KG1 (cell line): Measurements from ENCODE around the gene FAM163B.
"Not testable (repeated sequence)": the region's sequence is repeated elsewhere in the genome, so short reads cannot be mapped to it uniquely, and the experiment has no call there.

Experiments used
- DNase-seq: peaks from one replicate; lab custom pipeline; 2025; lab: John Stamatoyannopoulos, UW

Gene FAM163B

GRCh38 chr9:133639613-133640012 is 30.4 kb upstream of the FAM163B start:
- no peak for DNase-seq

DNA sequence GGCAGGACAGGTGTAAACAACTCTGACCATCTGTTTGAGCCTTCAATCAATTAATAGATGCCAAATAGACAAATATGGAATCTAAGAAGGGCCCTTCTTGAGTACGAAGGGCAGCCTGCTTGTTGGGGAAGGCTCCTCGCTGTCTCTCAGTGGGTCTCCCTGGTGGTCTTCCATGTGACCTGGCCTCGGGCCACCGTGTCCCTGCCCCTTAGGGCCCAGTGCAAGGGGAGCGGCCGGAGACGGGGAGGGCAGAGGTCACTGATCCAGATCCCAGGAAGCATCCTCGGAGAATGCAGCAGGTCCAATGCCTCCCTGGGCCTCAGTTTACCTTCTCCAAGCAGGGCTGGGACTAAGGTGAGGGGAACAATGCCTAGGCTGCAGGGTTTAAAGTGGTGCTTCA is 29.5 kb upstream of the FAM163B start:
- no peak for DNase-seq

DNA sequence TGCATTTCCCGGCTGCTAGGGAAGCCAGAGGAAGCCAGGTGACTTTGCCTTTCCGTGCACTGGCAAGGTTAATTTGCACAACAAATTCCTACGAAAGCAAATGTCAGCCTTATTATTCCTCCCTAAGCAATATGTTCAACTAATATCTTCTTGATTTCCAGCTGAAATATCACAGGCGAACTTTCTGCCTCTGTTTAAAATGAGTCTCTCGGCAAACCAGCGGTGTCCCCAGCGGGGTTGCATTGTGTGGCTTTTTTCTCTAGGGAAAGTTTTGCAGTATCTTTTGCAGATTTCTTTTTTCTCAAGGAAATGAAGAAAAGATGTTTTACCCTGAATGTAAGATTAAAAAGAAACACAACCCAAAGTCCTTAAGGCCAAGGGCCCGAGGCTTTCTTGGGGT is 28.9 kb upstream of the FAM163B start:
- no peak for DNase-seq

- no peak for DNase-seq
Observed at GRCh38 chr9:133637451-133638055, 28.4 kb upstream of the FAM163B start.

GRCh38 chr9:133636902-133637301 is 27.7 kb upstream of the FAM163B start:
- DNase-seq: no peak

GRCh38 chr9:133635533-133636531 is 26.6 kb upstream of the FAM163B start, which contains the start of gene DBH:
Gene DBH (plus strand): TSS chr9:133636363. CDS start chr9:133636372, 9 bp downstream.
- no peak for DNase-seq

DNA sequence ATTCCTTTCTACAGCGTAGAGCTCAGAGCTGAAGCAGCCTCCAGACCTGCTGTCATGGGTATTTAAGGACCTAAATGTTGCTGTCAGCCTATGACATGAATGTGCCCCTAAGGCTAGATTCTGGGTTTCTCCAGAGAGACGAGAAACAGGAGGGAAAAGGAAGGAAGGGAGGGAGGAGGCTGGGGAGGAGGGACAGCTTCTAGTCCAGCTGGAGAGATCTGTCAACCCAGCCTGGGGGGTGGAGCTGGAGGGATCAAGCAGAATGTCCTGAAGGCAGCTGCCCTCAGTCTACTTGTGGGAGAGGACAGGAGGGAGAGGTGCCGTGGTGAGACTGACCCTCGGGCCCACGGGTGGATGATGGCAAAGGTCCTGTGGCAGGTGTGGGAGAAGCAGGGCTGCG is 25.9 kb upstream of the FAM163B start:
- DNase-seq: no peak

GRCh38 chr9:133634081-133634691 is 25.0 kb upstream of the FAM163B start:
- DNase-seq: no peak

- DNase-seq: no peak
Observed at GRCh38 chr9:133633681-133634080, 24.5 kb upstream of the FAM163B start.

DNA sequence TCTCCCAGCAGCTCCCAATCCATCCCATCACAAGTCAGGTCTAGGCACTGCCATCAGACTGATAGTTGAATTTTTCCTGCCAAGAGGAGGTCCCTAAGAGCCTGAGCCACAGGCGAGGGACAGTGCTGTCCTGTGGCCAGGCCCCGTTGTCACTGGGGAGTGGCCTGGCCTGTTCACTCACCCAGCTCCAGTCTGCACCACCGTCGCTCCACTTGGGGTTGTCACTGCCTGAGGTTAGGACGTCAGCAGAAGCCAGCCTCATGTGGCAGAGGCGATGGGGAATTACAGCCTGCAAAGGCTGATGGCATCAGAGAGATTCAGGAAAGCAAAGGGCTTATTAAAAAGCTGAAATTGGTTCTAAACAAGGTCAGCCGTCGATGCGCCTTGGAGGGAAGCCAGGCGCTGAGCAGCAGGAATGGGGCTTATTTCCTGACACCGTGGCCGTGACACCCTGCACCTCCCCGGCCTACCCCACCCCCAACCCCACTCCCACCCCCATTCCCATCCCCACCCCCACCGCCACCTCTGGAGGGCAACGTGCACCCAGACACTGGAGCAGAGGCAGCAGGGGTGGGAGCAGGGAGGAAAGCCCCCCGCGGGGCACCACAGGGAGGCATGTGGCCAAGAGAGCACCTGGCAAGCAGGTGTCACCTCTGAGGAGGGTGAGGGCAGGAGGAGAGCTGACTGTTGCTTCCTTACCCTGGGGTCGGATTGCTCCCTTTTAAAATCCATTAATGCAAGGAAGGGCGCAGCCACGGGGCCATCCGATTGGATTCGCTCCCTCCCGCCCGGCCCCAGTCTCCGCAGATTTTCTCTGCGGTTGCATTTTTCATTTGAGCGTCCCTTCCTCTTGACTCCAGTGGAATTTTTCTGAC is 23.9 kb upstream of the FAM163B start:
- DNase-seq: no peak

GRCh38 chr9:133631111-133631510 is 21.9 kb upstream of the FAM163B start:
- DNase-seq: no peak

DNA sequence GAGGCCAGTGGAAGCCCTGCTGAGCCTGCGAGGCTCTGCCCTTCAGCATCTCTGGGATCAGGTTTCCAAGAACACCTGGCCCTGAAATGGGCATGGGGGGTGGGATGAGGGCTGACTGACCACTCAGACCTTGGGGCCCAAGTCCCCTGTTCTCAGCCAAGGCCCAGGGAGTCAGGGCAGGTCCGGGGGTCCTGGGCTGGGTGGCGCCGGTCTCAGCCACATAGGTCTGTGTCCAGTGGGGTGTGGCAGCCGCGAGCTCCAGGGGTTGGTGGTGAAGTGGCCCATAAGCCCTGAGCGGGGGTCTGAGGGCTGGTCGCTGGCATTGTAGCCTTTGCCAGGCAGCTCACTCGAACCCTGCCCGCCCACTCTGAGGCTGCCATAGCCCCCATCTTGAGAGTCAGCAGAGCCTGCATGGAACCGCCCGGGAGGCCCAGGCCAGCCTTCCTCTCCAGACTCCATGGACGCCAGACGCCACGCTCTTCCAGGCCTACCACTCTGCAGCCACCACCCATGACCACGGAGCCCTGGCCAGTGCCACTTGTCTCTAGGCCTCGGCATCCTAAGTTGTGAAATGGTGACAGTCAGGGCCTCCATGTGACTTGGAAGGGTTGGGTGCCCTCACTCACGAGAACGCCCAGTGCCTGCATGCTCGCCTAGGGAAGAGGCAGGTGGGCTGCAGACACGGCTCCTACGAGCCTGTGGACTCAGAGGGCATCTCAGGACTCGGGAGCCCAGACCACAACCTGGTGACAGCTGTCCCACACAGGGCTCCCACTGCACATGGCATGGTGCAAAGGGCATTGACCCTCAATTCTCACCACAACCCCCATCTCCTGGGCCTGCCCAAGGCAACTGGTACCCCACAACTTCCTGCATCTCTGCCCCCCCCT is 20.3 kb upstream of the FAM163B start:
- no peak for DNase-seq

GRCh38 chr9:133628766-133629165 is 19.6 kb upstream of the FAM163B start:
- no peak for DNase-seq

DNA sequence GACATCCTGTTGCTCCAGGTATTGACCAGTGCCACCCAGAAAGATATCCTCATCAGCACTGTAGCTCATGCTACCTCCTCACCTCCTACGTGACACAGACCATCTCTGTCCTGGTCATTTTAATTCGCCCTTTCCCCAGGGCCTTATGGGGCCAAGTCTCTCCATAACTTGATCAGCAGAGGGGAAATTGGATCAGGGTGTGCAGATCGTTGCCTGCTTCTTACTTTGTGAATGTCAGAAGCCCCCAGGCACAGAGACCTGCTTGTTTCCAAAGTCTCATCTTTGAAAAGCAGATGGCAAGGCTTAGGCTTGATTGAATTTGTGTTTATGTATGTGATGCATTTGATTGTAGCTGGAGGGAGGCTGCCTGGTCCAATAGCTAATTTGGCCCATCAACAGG is 18.2 kb upstream of the FAM163B start:
- no peak for DNase-seq

DNA sequence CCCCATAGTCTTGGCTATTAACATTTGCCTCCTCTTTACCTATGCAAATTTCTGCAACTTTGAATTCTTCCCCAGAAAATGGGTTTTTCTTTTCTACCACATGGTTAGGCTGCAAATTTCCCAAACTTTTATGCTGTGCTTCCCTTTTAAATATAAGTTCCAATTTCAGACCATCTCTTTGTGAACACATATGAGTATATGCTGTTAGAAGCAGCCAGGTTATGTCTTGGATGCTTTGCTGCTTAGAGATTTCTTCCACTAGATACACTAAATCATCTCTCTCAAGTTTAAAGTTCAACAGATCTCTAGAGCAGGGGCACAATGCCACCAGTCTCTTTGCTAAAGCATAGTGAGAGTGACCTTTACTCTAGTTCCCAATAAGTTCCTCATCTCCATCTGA is 16.8 kb upstream of the FAM163B start:
- not testable (repeated sequence) for DNase-seq

- DNase-seq: no peak
Observed at GRCh38 chr9:133622555-133622954, 13.4 kb upstream of the FAM163B start.

- no peak for DNase-seq
Observed at GRCh38 chr9:133621725-133622267, 12.6 kb upstream of the FAM163B start.

DNA sequence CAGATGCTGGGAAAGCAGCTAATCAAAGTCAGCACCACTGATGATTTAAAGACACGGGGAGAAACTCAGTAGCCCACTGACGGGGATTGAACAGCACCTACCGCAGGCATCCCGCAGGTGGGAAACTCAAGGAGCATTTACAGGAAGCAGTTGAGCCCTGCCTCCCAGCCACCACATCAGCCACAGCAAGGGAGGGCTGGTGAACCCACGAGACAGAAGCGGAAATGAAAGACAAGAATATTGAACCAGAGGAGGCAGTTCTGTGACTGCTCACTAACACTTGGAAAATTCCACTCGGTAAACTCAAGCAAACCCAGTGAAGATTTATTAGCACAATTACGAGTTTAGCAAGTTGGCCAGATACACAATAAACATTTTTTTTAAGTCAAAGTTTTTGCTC is 10.6 kb upstream of the FAM163B start:
- DNase-seq: peak; percentile 1

DNA sequence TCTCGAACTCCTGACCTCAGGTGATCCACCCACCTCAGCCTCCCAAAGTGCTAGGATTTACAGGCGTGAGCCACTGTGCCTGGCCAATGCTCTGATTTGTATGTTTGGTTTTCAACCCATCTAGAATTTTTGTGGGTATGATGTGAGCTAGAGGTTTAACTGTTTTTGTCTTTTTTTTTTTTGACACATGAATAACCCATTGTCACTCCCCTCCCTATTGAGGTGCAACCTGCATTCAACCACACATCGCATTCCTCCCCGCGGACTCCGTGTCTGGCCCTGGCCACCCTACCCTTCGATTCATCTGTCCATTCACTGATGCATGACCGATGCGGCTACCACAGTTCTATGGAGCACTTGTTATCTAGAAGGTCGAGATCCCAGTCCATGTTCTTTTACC is 9.5 kb upstream of the FAM163B start:
- DNase-seq: no peak

- DNase-seq: no peak
Observed at GRCh38 chr9:133616643-133617405, 7.6 kb upstream of the FAM163B start.
